Activated B cell treated with CpG ODN at 0.5 μM for 24 hours (primary cell): ENCODE results near the gene FOXP1. TPM values are rescaled to one million over a fixed set of nuclear protein-coding genes. Genes with fewer than 3 reads are reported as not detected.

ENCODE experiments used
- ATAC-seq: fragments of 200-7000 bp; cut with Tn5 transposase; one replicate; pipeline ENCODE4 v1.10.0; 2021; ENCODE audit warnings: low read depth, mild to moderate bottlenecking, moderate library complexity
- CTCF ChIA-PET: fragments of 350-600 bp; sonication (Branson Sonifier 250); formaldehyde crosslinking; loops from one replicate; lab custom pipeline; 2021; ENCODE audit warnings: antibody characterized with exemption; lab: Charles Lee
- POLR2A ChIA-PET: fragments of 350-600 bp; sonication (Branson Sonifier 250); formaldehyde crosslinking; loops from one replicate; lab custom pipeline; 2021; ENCODE audit warnings: antibody characterized with exemption; lab: Charles Lee
- DNase-seq: peaks from one replicate; pipeline ENCODE4 v3.0.0; 2022
- H3K27ac Mint-ChIP-seq: one replicate; pipeline ENCODE4 v1.8.0; 2020; ENCODE audit warnings: mixed read lengths
- H3K27me3 Mint-ChIP-seq: one replicate; pipeline ENCODE4 v1.8.0; 2021; ENCODE audit warnings: mixed read lengths
- H3K36me3 Mint-ChIP-seq: one replicate; pipeline ENCODE4 v1.8.0; 2021; ENCODE audit warnings: low read depth, mixed read lengths
- H3K4me1 Mint-ChIP-seq: one replicate; pipeline ENCODE4 v1.8.0; 2021; ENCODE audit warnings: mixed read lengths
- H3K4me3 Mint-ChIP-seq: one replicate; pipeline ENCODE4 v1.8.0; 2020; ENCODE audit warnings: mild to moderate bottlenecking, mixed read lengths
- H3K9me3 Mint-ChIP-seq: one replicate; pipeline ENCODE4 v1.8.0; 2020; ENCODE audit warnings: mixed read lengths
- intact Hi-C: fragments of 100-400 bp; cut with micrococcal nuclease; formaldehyde crosslinking; loops from one replicate; pipeline ENCODE4 v1.15.1; 2024
- total RNA-seq: library from RNA; stranded (reverse); gene quantifications from 2 replicates; pipeline ENCODE4 v1.2.3, GENCODE V29; 2022
- TF ChIP-seq, protein P1 (sequence below): fragments of 200-600 bp; IDR thresholded peaks from one replicate; pipeline ENCODE4 v1.8.0; 2022; ENCODE audit warnings: antibody characterized with exemption, mild to moderate bottlenecking

Gene FOXP1
- total RNA-seq, 1 donor from 2014 or later: 563 TPM

DNA sequence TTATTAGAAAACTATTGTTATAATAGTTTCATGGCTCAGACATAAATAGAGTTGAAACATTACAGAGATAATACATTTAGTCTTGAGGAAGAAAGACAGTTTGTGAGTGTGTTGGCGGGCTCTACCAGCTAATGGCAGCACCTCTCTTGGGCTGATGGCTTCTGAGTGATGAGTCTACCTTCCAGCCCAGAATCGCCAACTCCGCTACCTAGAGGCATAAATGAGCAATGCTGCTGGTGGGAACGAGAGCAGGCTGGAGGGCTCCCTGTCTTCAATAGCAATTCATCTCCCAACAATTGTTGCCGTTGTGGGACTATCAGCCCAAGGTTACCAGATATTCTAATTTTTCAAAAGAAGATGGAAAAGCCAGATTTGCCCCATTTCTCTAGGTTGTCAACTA lies 388.7 kb downstream of the FOXP1 start:
- CTCF ChIA-PET: no interaction called here
- intact Hi-C loops: no loop called here
- Mint-ChIP-seq H3K4me3 (no peak overlapping the region), H3K9me3 (no peaks in the 10 kb centered on the region), H3K27ac (no peak overlapping the region), H3K4me1 (peaks cover 28% of the 10 kb centered on the region), H3K36me3 (peaks cover 42% of the 10 kb centered on the region), H3K27me3 (no peaks in the 10 kb centered on the region)
- ATAC-seq (no peak), DNase-seq (no peak)
- POLR2A ChIA-PET: interaction anchor here (0.7 kb wide), 1 partner anchor 27 kb away, joined by 3 read pairs; no protein-coding TSS in a partner anchor
- TF ChIP-seq, protein P1, sequence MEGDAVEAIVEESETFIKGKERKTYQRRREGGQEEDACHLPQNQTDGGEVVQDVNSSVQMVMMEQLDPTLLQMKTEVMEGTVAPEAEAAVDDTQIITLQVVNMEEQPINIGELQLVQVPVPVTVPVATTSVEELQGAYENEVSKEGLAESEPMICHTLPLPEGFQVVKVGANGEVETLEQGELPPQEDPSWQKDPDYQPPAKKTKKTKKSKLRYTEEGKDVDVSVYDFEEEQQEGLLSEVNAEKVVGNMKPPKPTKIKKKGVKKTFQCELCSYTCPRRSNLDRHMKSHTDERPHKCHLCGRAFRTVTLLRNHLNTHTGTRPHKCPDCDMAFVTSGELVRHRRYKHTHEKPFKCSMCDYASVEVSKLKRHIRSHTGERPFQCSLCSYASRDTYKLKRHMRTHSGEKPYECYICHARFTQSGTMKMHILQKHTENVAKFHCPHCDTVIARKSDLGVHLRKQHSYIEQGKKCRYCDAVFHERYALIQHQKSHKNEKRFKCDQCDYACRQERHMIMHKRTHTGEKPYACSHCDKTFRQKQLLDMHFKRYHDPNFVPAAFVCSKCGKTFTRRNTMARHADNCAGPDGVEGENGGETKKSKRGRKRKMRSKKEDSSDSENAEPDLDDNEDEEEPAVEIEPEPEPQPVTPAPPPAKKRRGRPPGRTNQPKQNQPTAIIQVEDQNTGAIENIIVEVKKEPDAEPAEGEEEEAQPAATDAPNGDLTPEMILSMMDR: no peak

DNA sequence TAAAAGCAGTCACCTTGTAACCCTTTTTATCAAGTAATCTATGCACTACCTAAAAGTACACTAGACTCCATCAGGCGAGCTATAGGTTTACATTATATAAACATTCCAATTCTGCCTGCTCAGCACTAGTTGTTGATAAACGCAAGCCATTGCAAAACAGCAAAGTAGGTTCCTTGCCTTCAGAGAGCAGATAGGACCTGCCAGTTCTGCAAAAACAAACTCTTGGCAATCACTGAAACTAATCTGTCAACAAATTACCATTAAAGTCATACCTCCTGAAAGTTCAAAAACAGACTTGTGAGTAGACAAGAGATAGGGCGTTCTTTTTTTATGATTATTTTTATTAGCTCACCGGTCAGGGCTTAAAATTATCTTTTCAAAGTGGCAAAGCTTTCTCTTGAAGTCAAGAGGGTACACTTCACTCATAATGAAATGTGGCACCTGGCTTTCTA lies 392.5 kb downstream of the FOXP1 start:
- intact Hi-C loops: no loop called here
- TF ChIP-seq, protein P1: no peak
- Mint-ChIP-seq H3K27ac (peak overlapping the region; percentile 59), H3K27me3 (no peaks in the 10 kb centered on the region), H3K9me3 (no peaks in the 10 kb centered on the region), H3K4me1 (peaks cover 43% of the 10 kb centered on the region), H3K36me3 (peaks cover 44% of the 10 kb centered on the region), H3K4me3 (no peak overlapping the region)
- ChIA-PET POLR2A (interaction anchor here (0.6 to 0.7 kb wide), 3 partner anchors 20 to 171 kb away, joined by 3 to 6 read pairs (median 3); no protein-coding TSS in a partner anchor), CTCF (no interaction called here)
- DNase-seq (no peak), ATAC-seq (no peak)

DNA sequence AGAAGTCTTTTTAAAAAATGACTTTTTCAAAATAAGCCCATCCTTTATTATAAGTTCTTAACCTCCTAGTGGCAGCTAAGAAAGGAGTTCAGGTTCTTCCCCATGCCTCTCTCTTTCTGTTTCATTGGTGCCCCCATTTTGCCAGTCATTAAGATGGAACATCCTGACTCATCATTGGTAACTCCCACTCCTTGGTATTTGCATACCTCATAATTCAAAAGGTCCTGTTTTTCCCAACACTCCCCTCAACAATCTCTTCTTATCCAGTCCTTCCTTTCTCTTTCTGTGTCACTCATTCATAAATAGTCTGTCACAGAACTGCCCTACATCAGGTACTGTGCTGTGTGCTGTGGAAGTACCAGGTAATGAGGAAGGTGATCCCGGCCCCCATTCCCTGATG lies 394.0 kb downstream of the FOXP1 start:
- DNase-seq (no peak), ATAC-seq (peak; percentile 20)
- no peaks in the 10 kb centered on the region for H3K9me3 Mint-ChIP-seq
- H3K36me3 Mint-ChIP-seq: peaks cover 44% of the 10 kb centered on the region
- peaks cover 55% of the 10 kb centered on the region for H3K4me1 Mint-ChIP-seq
- no peaks in the 10 kb centered on the region for H3K27me3 Mint-ChIP-seq
- no peak overlapping the region for H3K4me3 Mint-ChIP-seq
- ChIA-PET CTCF (no interaction called here), POLR2A (interaction anchor here (0.6 to 0.9 kb wide), 2 partner anchors 55 to 83 kb away, joined by 3 to 7 read pairs; no protein-coding TSS in a partner anchor)
- H3K27ac Mint-ChIP-seq: peak overlapping the region; percentile 55
- TF ChIP-seq, protein P1: no peak
- intact Hi-C loops: no loop called here

DNA sequence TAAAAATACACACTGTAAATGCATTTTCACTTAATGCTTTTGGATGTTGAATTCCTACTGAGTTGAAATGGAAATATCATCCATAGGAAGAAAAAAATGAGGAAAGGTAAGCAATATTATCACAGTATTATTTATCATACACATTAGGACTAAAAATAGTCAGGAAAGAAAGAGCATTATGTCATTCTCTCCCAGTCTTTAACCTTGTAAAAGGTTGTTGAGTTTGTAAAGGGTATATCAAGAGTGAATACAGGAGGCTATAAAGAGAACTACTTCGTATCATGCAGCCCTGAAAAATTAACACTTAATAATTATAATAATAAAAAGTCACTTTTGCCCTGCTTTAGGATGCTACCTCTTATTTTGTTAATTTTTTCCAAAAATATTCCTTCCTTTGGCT lies 395.8 kb downstream of the FOXP1 start:
- intact Hi-C loops: no loop called here
- no peaks in the 10 kb centered on the region for H3K27me3 Mint-ChIP-seq
- ChIA-PET CTCF (no interaction called here), POLR2A (no interaction called here)
- TF ChIP-seq, protein P1: no peak
- no peak for ATAC-seq
- no peak overlapping the region for H3K27ac Mint-ChIP-seq
- H3K4me3 Mint-ChIP-seq: no peak overlapping the region
- H3K4me1 Mint-ChIP-seq: peaks cover 65% of the 10 kb centered on the region
- H3K36me3 Mint-ChIP-seq: peaks cover 42% of the 10 kb centered on the region
- DNase-seq: no peak
- H3K9me3 Mint-ChIP-seq: no peaks in the 10 kb centered on the region

DNA sequence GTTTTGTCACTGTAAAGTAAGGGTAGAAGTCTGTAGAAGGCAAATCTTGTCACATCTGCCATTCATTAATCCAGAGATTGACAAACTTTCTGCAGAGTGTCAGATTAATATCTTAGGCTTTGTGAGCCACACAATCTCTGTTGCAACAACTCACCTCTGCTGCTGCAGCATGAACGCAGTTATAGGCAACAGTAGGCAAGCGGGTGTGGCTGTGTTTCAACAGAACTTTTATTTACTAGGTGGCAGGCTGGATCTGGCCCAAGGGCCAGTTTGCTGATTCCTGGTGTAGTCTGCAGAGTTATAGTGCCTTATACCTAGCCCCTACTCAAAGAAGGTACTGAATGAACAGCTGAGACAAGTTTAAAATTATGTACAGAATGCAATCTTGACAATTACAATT lies 396.7 kb downstream of the FOXP1 start:
- H3K27me3 Mint-ChIP-seq: no peaks in the 10 kb centered on the region
- H3K27ac Mint-ChIP-seq: peak overlapping the region; percentile 18
- TF ChIP-seq, protein P1: no peak
- no peak overlapping the region for H3K4me3 Mint-ChIP-seq
- ChIA-PET POLR2A (interaction anchor here (0.6 kb wide), 2 partner anchors 299 to 1121 kb away, joined by 4 read pairs; no protein-coding TSS in a partner anchor), CTCF (no interaction called here)
- ATAC-seq (no peak), DNase-seq (no peak)
- H3K9me3 Mint-ChIP-seq: no peaks in the 10 kb centered on the region
- intact Hi-C loops: no loop called here
- peaks cover 38% of the 10 kb centered on the region for H3K36me3 Mint-ChIP-seq
- peaks cover 60% of the 10 kb centered on the region for H3K4me1 Mint-ChIP-seq
